ENCODE data around the gene MPC2. TPM values are rescaled to one million over a fixed set of nuclear protein-coding genes. Genes with fewer than 3 reads are reported as not detected.

Gene MPC2
- total RNA-seq, 1 experiment from 2014 or later: 32.9 TPM

GRCh38 chr1:167950569-167950968 lies 13.7 kb upstream of the MPC2 start:
- H3K79me1 ChIP-seq (ENCODE audit: insufficient read depth, low read depth, low read length, poor library complexity, severe bottlenecking): no peaks in the 10 kb centered on the region
- Mint-ChIP-seq H3K4me3 (no peak overlapping the region), H3K4me1 (peaks cover 16% of the 10 kb centered on the region in 2 experiments), H3K27me3 (ENCODE audit: low read depth) (no peaks in the 10 kb centered on the region), H3K9me3 (no peaks in the 10 kb centered on the region), H3K27ac (no peak overlapping the region), H3K36me3 (ENCODE audit: insufficient read depth in 1 of 3, low read depth in 3 of 3) (peaks cover 17 to 46% (median 34%) of the 10 kb centered on the region in 3 experiments; a peak in 6 of 7 replicates)
- H2AK5ac ChIP-seq (ENCODE audit: insufficient read length, low read length): no peak overlapping the region
- H2BK5ac ChIP-seq (ENCODE audit: insufficient read length, low read length): no peak overlapping the region
- H3K27ac ChIP-seq (ENCODE audit: insufficient read length, low read depth, low read length): no peak overlapping the region
- no peaks in the 10 kb centered on the region for H3K4me1 ChIP-seq (ENCODE audit: insufficient read depth, low read length)
- no peak overlapping the region for H3T11ph ChIP-seq (ENCODE audit: low read length)
- no peak overlapping the region for H4K8ac ChIP-seq (replicated peaks; ENCODE audit: insufficient read length, low read depth, low read length)
- WGBS (ENCODE audit: extremely low coverage, insufficient read length, low lambda C conversion rate): no CpG with 5 or more reads among the region's 1 CpG
- no peaks in the 10 kb centered on the region for H3K27me3 ChIP-seq (ENCODE audit: insufficient read depth, low read length)
- H2BK12ac ChIP-seq (ENCODE audit: insufficient read length, low read depth, low read length): no peak overlapping the region
- no peak overlapping the region for H3K23ac ChIP-seq (ENCODE audit: insufficient read length, low read depth, low read length)
- H3K23me2 ChIP-seq (ENCODE audit: insufficient read length, low read depth, low read length, poor library complexity, severe bottlenecking): no peaks in the 10 kb centered on the region
- H3K4ac ChIP-seq (ENCODE audit: low read depth, low read length): no peak overlapping the region
- H3K14ac ChIP-seq (ENCODE audit: insufficient read depth, low read length): no peak overlapping the region
- H3K9ac ChIP-seq (ENCODE audit: extremely low read depth, insufficient read length, low read length): no peak overlapping the region
- no peak overlapping the region for H3K56ac ChIP-seq (ENCODE audit: insufficient read length, low read depth, low read length)
- no peaks in the 10 kb centered on the region for H4K20me1 ChIP-seq (ENCODE audit: control insufficient read depth, insufficient read depth, insufficient read length)
- H3K9me3 ChIP-seq (ENCODE audit: control insufficient read depth, low read depth, low read length): no peaks in the 10 kb centered on the region
- H2BK20ac ChIP-seq (ENCODE audit: low read depth, low read length, poor library complexity, severe bottlenecking): no peak overlapping the region
- H2BK120ac ChIP-seq (ENCODE audit: low read depth, low read length, poor library complexity, severe bottlenecking): no peak overlapping the region
- H2AFZ ChIP-seq (ENCODE audit: low read length): no peak overlapping the region
- peaks cover 3% of the 10 kb centered on the region; the same call in 1 of the 2 replicates for H3K79me2 ChIP-seq (ENCODE audit: insufficient read depth, low read length)
- DNase-seq: no peak
- H3K18ac ChIP-seq (ENCODE audit: insufficient read length, low read depth, low read length): no peak overlapping the region
- no peak overlapping the region for H4K91ac ChIP-seq (ENCODE audit: insufficient read length, low read depth, low read length)
- TF ChIP-seq CTCF (conservative IDR thresholded peaks at IDR 0.05): no peak
- no peak overlapping the region for H3K4me2 ChIP-seq (ENCODE audit: insufficient read depth, insufficient read length, low read length)
- H2BK15ac ChIP-seq (ENCODE audit: low read depth, low read length): no peak overlapping the region
- no peak overlapping the region for H4K5ac ChIP-seq (ENCODE audit: insufficient read length, low read depth, low read length)

Data from H9 (cell line).